ENCODE results near the gene PTOV1. TPM values are rescaled to one million over a fixed set of nuclear protein-coding genes. Genes with fewer than 3 reads are reported as not detected.

The PTOV1 gene
- total and polyA plus RNA-seq, 2 of the 4 experiments (the other 2 are of a cell fraction): 34.4 to 107 TPM

- no peak overlapping the region for H2BK20ac ChIP-seq (ENCODE audit: low read depth, low read length)
- dilution Hi-C loops (cut with HindIII; ENCODE audit: low sequenced_read_pairs, unreplicated experiment) (no loop called here), in situ Hi-C loops (cut with MboI; ENCODE audit: low sequenced_read_pairs) (no loop called here), intact Hi-C loops (cut with micrococcal nuclease) (no loop called here)
- H2AFZ ChIP-seq (replicated peaks; ENCODE audit: low read length, poor library complexity): no peak overlapping the region
- H3K4me3 ChIP-seq (ENCODE audit: insufficient read depth, low read depth, low read length): no peak overlapping the region
- no peak overlapping the region for H3K4me2 ChIP-seq (ENCODE audit: low read depth, low read length)
- H2AK9ac ChIP-seq (replicated peaks; ENCODE audit: low read depth, low read length, poor library complexity): no peak overlapping the region
- H2AK5ac ChIP-seq (ENCODE audit: low read depth, low read length): no peak overlapping the region
- peaks cover 24% of the 10 kb centered on the region for H3K36me3 ChIP-seq (ENCODE audit: control insufficient read depth, insufficient read depth, low read length)
- ATAC-seq (ENCODE audit: low read depth) (no peak), DNase-seq (no peak)
- H3K27ac ChIP-seq (ENCODE audit: insufficient read depth, low read length): no peak overlapping the region
- H3K4me1 ChIP-seq (ENCODE audit: control insufficient read depth, insufficient read depth, low read length): peaks cover 2% of the 10 kb centered on the region; the same call in 1 of the 2 replicates
- no peaks in the 10 kb centered on the region for H3K27me3 ChIP-seq (ENCODE audit: control insufficient read depth, insufficient read depth, low read length)
- no peak overlapping the region for H3K9ac ChIP-seq (ENCODE audit: low read depth, low read length)
- H3K79me1 ChIP-seq (ENCODE audit: low read depth in 1 of 2, low read length in 2 of 2): peaks cover 6 to 35% of the 10 kb centered on the region in 2 experiments
- 83% methylated on average over 1 of the region's 3 CpGs; no CpG with 5 or more reads in 1 of the 2 experiments for WGBS, 2 experiments (ENCODE audit: extremely low coverage in 2 of 2, insufficient read length in 1 of 2)
- H4K20me1 ChIP-seq (ENCODE audit: insufficient read depth, low read length): peaks cover 4% of the 10 kb centered on the region; the same call in 1 of the 2 replicates
- no peak overlapping the region for H3K23ac ChIP-seq (ENCODE audit: low read depth, low read length)
- H3K14ac ChIP-seq (replicated peaks; ENCODE audit: low read depth, low read length): no peak overlapping the region
- H2BK15ac ChIP-seq (ENCODE audit: low read depth, low read length): no peak overlapping the region
- H4K91ac ChIP-seq (ENCODE audit: insufficient read depth, low read depth, low read length): no peak overlapping the region
- H4K5ac ChIP-seq (ENCODE audit: low read depth, low read length): no peak overlapping the region
- ChIA-PET CTCF (no interaction called here), POLR2A (ENCODE audit: unreplicated experiment) (no interaction called here)
- H3K56ac ChIP-seq (ENCODE audit: extremely low read depth, insufficient read depth, low read length): no peak overlapping the region
- TF ChIP-seq MXI1 (IDR thresholded peaks at IDR 0.05; ENCODE audit: borderline replicate concordance, low read depth, low read length): no peak
- TF ChIP-seq CTCF (conservative IDR thresholded peaks at IDR 0.05; ENCODE audit: low read depth, low read length): no peak
- no peak for TF ChIP-seq USF2 (IDR thresholded peaks at IDR 0.05; ENCODE audit: low read depth, low read length)
- TF ChIP-seq CEBPB (IDR thresholded peaks at IDR 0.05; ENCODE audit: low read depth, low read length): no peak
- TF ChIP-seq FOS (IDR thresholded peaks at IDR 0.05; ENCODE audit: low read depth, low read length): no peak
- no peak for TF ChIP-seq RCOR1 (IDR thresholded peaks at IDR 0.05; ENCODE audit: insufficient replicate concordance, low read length)
- no peak for TF ChIP-seq MAZ (IDR thresholded peaks at IDR 0.05; ENCODE audit: borderline replicate concordance, low read depth, low read length)
- TF ChIP-seq CHD1 (IDR thresholded peaks at IDR 0.05; ENCODE audit: low read depth, low read length): no peak
- no peak for TF ChIP-seq POLR2A (IDR thresholded peaks at IDR 0.05; ENCODE audit: low read depth, low read length)
- TF ChIP-seq SMC3 (IDR thresholded peaks at IDR 0.05; ENCODE audit: low read depth, low read length): no peak
- no peak for TF ChIP-seq MAFK (IDR thresholded peaks at IDR 0.05; ENCODE audit: low read depth, low read length)
- no peak for TF ChIP-seq BHLHE40 (IDR thresholded peaks at IDR 0.05; ENCODE audit: low read depth, low read length)
- no peak for TF ChIP-seq RAD21 (IDR thresholded peaks at IDR 0.05; ENCODE audit: low read length)
- TF ChIP-seq RFX5 (IDR thresholded peaks at IDR 0.05; ENCODE audit: low read depth, low read length): no peak
- TF ChIP-seq ELK1 (IDR thresholded peaks at IDR 0.05; ENCODE audit: borderline replicate concordance, low read depth, low read length): no peak
- no peak for TF ChIP-seq NFE2L2 (IDR thresholded peaks at IDR 0.05; ENCODE audit: low read depth, low read length)
- no peaks in the 10 kb centered on the region for H3K9me3 ChIP-seq (ENCODE audit: control insufficient read depth, insufficient read depth, low read length)
- no peak overlapping the region for H2BK120ac ChIP-seq (ENCODE audit: low read depth, low read length)
- H3K18ac ChIP-seq (ENCODE audit: low read depth, low read length): no peak overlapping the region
- no peak overlapping the region for H2BK5ac ChIP-seq (ENCODE audit: low read depth, low read length, poor library complexity, severe bottlenecking)
- no TSS peak for BruUV-seq (replicated peaks)
- H4K8ac ChIP-seq (ENCODE audit: low read depth in 2 of 2, low read length in 2 of 2): no peak overlapping the region
- H3K4ac ChIP-seq (ENCODE audit: low read depth, low read length): no peak overlapping the region
- H3K9me1 ChIP-seq (ENCODE audit: insufficient read depth, low read length): peaks cover 12% of the 10 kb centered on the region
Measured at GRCh38 chr19:49843265-49843664, 7.7 kb upstream of the PTOV1 start.
